ENCODE data around the gene CPSF3.

DNA sequence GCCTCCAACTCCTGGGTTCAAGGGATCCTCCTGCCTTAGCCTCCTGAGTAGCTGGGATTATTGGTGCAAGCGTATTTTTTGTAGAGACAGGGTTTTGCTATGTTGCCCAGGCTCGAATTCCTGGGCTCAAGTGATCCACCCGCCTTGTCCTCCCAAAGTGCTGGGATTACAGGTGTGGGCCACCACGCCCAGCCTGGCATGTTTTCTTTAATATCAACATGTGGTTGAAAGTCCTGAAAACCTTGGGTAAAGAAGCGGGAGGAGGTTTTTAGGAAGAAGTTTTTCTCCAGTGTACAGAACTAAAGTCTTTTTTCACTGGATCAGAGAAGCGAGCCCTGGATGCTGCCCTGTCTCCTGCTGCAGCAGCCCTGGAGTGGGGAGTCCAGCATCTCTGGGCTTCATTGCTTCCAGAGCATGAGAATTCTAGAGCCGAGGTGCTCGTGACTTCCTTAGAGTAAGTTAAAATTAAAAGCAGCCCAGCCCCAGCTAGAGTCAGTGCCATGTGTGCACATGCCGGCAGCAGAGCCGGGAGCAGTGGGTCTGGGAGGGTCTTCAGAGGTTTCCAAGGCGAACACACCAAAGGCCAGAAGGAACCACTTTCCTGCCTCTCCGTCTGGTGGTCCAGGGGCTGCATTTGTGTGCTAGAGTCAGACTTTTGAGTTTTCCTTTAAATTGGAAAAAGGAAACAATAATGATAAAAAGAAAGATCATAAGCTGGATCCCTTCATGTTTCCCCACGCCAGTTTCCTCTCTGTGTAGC lies 31.3 kb upstream of the CPSF3 start:
- no peak for TF ChIP-seq RBM22 (IDR thresholded peaks at IDR 0.05; ENCODE audit: low read depth, low read length, poor library complexity, severe bottlenecking)
- TF ChIP-seq, protein P1, sequence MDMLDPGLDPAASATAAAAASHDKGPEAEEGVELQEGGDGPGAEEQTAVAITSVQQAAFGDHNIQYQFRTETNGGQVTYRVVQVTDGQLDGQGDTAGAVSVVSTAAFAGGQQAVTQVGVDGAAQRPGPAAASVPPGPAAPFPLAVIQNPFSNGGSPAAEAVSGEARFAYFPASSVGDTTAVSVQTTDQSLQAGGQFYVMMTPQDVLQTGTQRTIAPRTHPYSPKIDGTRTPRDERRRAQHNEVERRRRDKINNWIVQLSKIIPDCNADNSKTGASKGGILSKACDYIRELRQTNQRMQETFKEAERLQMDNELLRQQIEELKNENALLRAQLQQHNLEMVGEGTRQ (CRISPR knock-in tag; IDR thresholded peaks at IDR 0.05): no peak
- TF ChIP-seq, protein P2, sequence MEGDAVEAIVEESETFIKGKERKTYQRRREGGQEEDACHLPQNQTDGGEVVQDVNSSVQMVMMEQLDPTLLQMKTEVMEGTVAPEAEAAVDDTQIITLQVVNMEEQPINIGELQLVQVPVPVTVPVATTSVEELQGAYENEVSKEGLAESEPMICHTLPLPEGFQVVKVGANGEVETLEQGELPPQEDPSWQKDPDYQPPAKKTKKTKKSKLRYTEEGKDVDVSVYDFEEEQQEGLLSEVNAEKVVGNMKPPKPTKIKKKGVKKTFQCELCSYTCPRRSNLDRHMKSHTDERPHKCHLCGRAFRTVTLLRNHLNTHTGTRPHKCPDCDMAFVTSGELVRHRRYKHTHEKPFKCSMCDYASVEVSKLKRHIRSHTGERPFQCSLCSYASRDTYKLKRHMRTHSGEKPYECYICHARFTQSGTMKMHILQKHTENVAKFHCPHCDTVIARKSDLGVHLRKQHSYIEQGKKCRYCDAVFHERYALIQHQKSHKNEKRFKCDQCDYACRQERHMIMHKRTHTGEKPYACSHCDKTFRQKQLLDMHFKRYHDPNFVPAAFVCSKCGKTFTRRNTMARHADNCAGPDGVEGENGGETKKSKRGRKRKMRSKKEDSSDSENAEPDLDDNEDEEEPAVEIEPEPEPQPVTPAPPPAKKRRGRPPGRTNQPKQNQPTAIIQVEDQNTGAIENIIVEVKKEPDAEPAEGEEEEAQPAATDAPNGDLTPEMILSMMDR (IDR thresholded peaks at IDR 0.05 in 2 of 3, conservative IDR thresholded peaks at IDR 0.05 in 1 of 3; ENCODE audit: insufficient read depth in 2 of 3, low read depth in 1 of 3, low read length in 3 of 3): no peak
- TF ChIP-seq CBX5 (IDR thresholded peaks at IDR 0.05; ENCODE audit: borderline replicate concordance, low read depth): no peak
- TF ChIP-seq JUND (IDR thresholded peaks at IDR 0.05; ENCODE audit: borderline replicate concordance, low read depth, low read length): no peak
- TF ChIP-seq JUND (tag; IDR thresholded peaks at IDR 0.05; ENCODE audit: borderline replicate concordance, low read depth, low read length): no peak
- no peak for TF ChIP-seq ILK (tag; IDR thresholded peaks at IDR 0.05; ENCODE audit: borderline replicate concordance, low read depth)
